ENCODE measurements around the gene OR52A1.

- TF ChIP-seq POLR2A (IDR thresholded peaks at IDR 0.05; ENCODE audit: low read depth, low read length) (no peak), CTCF (IDR thresholded peaks at IDR 0.05; ENCODE audit: extremely low read depth in 1 of 2, insufficient read depth in 1 of 2, low read depth in 1 of 2, low read length in 2 of 2) (no peak)
These were observed 17.5 kb downstream of the OR52A1 start for GRCh38 chr11:5137014-5137413.

Data from endothelial cell of umbilical vein (primary cell).